Stimulated activated naive B cell treated with anti-CD40 and anti-IgM and Interleukin-4, amounts not matched to agents 10 μg/mL and 1 μg/mL and 100 μg/mL, for 72 hours (primary cell): ENCODE data around the gene APLF.
"Not testable (repeated sequence)": the region's sequence is repeated elsewhere in the genome, so short reads cannot be mapped to it uniquely, and the experiment has no call there.

Source experiments
- ATAC-seq, 2 donors: fragments of 150-1000 bp; cut with Tn5 transposase; replicated peaks; 2 replicates each; pipeline ENCODE4 v1.10.0; 2021; ENCODE audit warnings: moderate library complexity in 1 of 2
- DNase-seq: peaks from one replicate; pipeline ENCODE4 v3.0.0; 2021
- H3K27ac Mint-ChIP-seq: one replicate; pipeline ENCODE4 v1.8.0; 2022; ENCODE audit warnings: mild to moderate bottlenecking, mixed read lengths
- H3K27me3 Mint-ChIP-seq, 2 donors: one replicate each; pipeline ENCODE4 v1.8.0; 2022; ENCODE audit warnings: mixed read lengths in 2 of 2
- H3K36me3 Mint-ChIP-seq, 2 donors: one replicate each; pipeline ENCODE4 v1.8.0; 2022; ENCODE audit warnings: mixed read lengths in 2 of 2, mild to moderate bottlenecking in 1 of 2
- H3K4me1 Mint-ChIP-seq, 2 donors: one replicate each; pipeline ENCODE4 v1.8.0; 2022; ENCODE audit warnings: mixed read lengths in 2 of 2, mild to moderate bottlenecking in 1 of 2
- H3K4me3 Mint-ChIP-seq, 2 donors: one replicate each; pipeline ENCODE4 v1.8.0; 2022; ENCODE audit warnings: mild to moderate bottlenecking in 2 of 2, mixed read lengths in 2 of 2, moderate library complexity in 1 of 2
- H3K9me3 Mint-ChIP-seq, 2 donors: one replicate each; pipeline ENCODE4 v1.8.0; 2022; ENCODE audit warnings: mixed read lengths in 2 of 2, mild to moderate bottlenecking in 1 of 2

APLF gene

GRCh38 chr2:68512966-68513365 is 45.6 kb downstream of the APLF start:
- no peak for DNase-seq
- peaks cover 0 to 4% of the 10 kb centered on the region in 2 donors for H3K9me3 Mint-ChIP-seq
- peaks cover 12 to 23% of the 10 kb centered on the region in 2 donors for H3K36me3 Mint-ChIP-seq
- H3K4me1 Mint-ChIP-seq, result no peaks in the 10 kb centered on the region
- H3K27ac Mint-ChIP-seq, result no peak overlapping the region
- no peak overlapping the region for H3K4me3 Mint-ChIP-seq
- ATAC-seq, result no peak
- no peaks in the 10 kb centered on the region for H3K27me3 Mint-ChIP-seq

DNA sequence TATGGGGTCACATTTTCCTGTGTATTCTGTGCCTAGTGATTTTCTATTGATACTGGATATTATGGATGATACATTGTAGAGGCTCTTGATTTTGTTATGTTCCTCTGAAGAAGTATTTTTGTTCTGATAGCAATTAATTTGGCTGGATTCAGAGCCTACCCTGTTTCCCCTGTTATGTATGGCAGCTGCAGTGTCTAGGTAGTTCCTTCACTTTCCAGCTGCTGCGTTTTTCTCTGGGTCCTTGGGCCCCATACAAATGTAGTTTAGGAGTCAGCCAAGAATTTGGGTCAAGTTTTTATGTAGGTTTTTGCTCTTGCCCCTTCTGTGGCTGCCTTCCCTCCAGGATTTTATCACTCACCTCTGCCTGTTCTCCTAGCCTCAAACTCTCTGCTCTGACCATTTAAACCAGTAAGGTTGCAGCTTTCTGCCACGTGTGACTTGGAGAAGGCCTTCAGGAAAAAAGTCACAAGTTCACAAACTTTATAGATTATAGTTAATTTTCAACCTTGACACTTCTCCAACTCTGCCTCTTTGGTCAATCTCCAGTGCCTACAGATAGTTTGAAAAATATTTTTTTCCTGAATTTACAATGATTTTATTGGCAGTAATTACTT is 47.0 kb downstream of the APLF start:
- peaks cover 0 to 4% of the 10 kb centered on the region in 2 donors for H3K9me3 Mint-ChIP-seq
- no peaks in the 10 kb centered on the region for H3K27me3 Mint-ChIP-seq
- peaks cover 7 to 11% of the 10 kb centered on the region in 2 donors for H3K36me3 Mint-ChIP-seq
- no peak for ATAC-seq
- H3K4me3 Mint-ChIP-seq, result no peak overlapping the region
- no peak for DNase-seq
- H3K27ac Mint-ChIP-seq, result no peak overlapping the region
- H3K4me1 Mint-ChIP-seq, result no peaks in the 10 kb centered on the region

DNA sequence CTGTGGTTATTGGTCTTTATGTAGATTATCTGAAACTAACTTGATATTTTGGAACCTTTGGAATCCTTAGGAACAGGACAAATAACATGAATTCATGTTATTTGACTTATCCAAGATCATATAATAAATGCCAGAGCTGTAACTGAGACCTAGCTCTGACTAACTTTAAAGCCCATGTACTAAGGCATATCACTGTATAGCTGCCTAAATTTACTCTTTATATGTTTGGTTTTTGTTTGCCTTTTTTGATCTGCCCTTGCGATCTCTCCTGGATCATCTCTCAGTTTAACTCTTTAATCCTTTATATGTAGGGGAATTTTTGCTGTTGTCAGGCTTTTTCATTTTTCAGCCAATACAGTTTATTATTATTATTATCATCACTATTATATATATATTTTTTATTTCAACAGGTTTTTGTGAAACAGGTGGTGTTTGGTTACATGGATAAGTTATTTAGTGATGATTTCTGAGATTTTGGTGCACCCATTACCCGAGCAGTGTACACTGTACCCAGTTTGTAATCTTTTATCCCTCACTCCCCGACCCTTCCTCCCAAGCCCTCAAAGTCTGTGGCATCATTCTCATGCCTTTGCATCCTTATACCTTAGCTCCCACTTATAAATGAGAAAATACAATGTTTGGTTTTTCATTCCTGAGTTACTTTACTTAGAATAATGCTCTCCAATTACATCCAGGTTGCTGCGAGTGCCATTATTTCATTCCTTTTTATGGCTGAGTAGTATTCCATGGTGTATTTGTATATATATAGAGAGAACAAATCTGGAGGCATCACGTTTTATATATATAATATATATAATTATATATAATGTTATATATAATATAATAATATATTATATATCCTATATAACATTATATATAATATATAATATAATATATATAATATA is 48.9 kb downstream of the APLF start:
- no peak overlapping the region for H3K4me3 Mint-ChIP-seq
- H3K27me3 Mint-ChIP-seq, result no peaks in the 10 kb centered on the region
- DNase-seq (no peak), ATAC-seq (no peak)
- peaks cover 0 to 4% of the 10 kb centered on the region in 2 donors for H3K9me3 Mint-ChIP-seq
- peaks cover 0 to 2% of the 10 kb centered on the region in 2 donors for H3K4me1 Mint-ChIP-seq
- peaks cover 12 to 19% of the 10 kb centered on the region in 2 donors for H3K36me3 Mint-ChIP-seq
- H3K27ac Mint-ChIP-seq, result no peak overlapping the region

- peaks cover 14% of the 10 kb centered on the region in 2 donors for H3K36me3 Mint-ChIP-seq
- no peak overlapping the region for H3K4me3 Mint-ChIP-seq
- ATAC-seq (no peak), DNase-seq (no peak)
- H3K9me3 Mint-ChIP-seq, result peaks cover 0 to 3% of the 10 kb centered on the region in 2 donors
- no peak overlapping the region for H3K27ac Mint-ChIP-seq
- no peaks in the 10 kb centered on the region for H3K27me3 Mint-ChIP-seq
- peaks cover 0 to 2% of the 10 kb centered on the region in 2 donors for H3K4me1 Mint-ChIP-seq
These were observed 51.9 kb downstream of the APLF start for GRCh38 chr2:68519236-68519635.

- ATAC-seq (no peak), DNase-seq (no peak)
- H3K27ac Mint-ChIP-seq, result no peak overlapping the region
These were observed 53.7 kb downstream of the APLF start for GRCh38 chr2:68521037-68521436.

DNA sequence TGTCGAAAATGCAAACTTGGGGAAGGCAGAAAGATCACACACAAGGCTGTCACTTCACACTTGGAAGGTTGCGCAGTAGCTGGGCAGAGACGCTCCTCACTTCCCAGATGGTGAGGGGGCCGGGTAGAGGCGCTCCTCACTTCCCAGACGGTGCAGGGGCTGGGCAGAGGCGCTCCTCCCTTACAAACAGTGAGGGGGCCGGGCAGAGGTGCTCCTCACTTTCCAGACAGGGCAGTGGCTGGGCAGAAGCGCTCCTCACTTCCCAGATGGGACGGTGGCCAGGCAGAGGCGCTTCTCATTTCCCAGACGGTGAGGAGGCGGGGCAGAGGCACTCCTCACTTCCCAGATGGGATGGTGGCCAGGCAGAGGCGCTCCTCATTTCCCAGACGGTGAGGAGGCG is 59.6 kb downstream of the APLF start:
- not testable (repeated sequence) for DNase-seq, H3K27me3 Mint-ChIP-seq, ATAC-seq, H3K4me1 Mint-ChIP-seq, H3K27ac Mint-ChIP-seq, H3K4me3 Mint-ChIP-seq, H3K9me3 Mint-ChIP-seq
- peaks cover 30 to 32% of the 10 kb centered on the region in 2 donors for H3K36me3 Mint-ChIP-seq

More at GRCh38 chr2:68521037-68521436, 53.7 kb downstream of the APLF start:
- Mint-ChIP-seq H3K36me3 (peaks cover 10 to 11% of the 10 kb centered on the region in 2 donors), H3K4me3 (no peak overlapping the region), H3K27me3 (no peaks in the 10 kb centered on the region), H3K9me3 (peaks cover 0 to 1% of the 10 kb centered on the region in 2 donors), H3K4me1 (peaks cover 0 to 2% of the 10 kb centered on the region in 2 donors)

DNA sequence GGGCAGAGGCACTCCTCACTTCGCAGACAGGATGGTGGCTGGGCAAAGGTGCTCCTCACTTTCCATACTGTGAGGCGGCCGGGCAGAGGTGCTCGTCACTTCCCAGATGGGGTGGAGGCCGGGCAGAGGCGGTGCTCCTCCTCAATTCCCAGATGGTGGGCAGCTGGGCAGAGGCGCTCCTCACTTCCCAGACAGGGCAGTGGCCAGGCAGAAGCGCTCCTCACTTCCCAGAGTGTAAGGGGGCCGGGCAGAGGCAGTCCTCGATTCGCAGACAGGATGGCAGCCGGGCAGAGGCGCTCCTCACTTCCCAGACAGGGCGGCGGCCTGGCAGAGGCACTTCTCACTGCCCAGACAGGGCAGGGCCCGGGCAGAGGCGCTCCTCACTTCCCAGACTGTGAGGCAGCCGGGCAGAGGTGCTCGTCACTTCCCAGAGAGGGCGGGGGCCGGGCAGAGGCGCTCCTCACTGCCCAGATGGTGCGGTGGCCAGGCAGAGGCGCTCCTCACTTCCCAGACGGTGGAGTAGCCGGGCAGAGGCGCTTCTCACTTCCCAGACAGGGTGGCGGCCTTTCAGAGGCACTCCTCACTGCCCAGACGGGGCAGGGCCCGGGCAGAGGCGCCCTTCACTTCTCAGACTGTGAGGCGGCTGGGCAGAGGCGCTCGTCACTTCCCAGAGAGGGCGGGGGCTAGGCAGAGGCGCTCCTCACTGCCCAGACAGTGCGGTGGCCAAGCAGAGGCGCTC is 60.1 kb downstream of the APLF start:
- not testable (repeated sequence) for ATAC-seq, H3K9me3 Mint-ChIP-seq, H3K27ac Mint-ChIP-seq, H3K27me3 Mint-ChIP-seq, H3K4me1 Mint-ChIP-seq, H3K4me3 Mint-ChIP-seq, DNase-seq
- H3K36me3 Mint-ChIP-seq, result peaks cover 28 to 34% of the 10 kb centered on the region in 2 donors

DNA sequence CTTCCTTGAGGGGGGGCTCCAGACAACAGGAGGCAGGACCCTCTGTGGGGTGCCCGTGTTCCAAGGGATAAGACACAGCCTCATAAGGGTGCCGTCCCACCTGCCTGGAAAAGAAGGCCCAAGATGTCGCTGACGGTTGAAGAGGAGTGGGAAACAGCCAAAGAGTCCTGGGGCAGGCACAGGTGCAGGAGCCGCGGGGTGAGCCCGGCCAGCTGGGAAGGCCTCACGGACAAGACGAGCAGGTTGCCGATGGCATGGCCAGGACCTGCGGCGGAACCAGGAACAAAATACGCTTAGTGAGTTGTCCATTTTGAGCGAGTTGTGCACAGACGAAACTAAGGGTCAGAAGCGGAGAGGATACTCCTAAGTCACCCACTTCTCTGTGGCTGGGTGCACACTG is 61.8 kb downstream of the APLF start:
- DNase-seq, ATAC-seq, H3K27me3 Mint-ChIP-seq, H3K9me3 Mint-ChIP-seq, H3K4me1 Mint-ChIP-seq, H3K27ac Mint-ChIP-seq, H3K4me3 Mint-ChIP-seq: not testable (repeated sequence)
- peaks cover 28 to 37% of the 10 kb centered on the region in 2 donors for H3K36me3 Mint-ChIP-seq

DNA sequence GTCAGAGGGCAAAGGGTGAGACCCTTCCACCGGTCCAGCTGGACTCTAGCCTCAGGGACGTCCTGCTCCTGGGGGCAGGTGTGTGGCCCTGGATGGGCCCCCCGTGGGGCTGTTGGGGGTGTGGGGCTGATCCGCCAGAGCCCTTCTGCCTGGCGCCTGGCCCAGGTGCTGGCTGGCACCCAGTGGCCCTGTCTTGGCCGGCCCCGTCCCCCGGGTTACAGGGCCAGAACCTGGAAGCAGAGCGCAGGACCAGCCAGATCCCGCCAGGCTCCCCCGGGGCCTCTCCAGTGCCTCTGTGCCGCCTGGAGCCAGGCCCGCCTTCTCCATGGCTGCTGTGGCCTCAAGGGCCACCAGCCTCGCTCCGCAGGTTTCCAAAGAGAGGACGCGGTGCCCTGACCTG is 62.3 kb downstream of the APLF start:
- not testable (repeated sequence) for H3K27me3 Mint-ChIP-seq, H3K27ac Mint-ChIP-seq, H3K4me1 Mint-ChIP-seq

DNA sequence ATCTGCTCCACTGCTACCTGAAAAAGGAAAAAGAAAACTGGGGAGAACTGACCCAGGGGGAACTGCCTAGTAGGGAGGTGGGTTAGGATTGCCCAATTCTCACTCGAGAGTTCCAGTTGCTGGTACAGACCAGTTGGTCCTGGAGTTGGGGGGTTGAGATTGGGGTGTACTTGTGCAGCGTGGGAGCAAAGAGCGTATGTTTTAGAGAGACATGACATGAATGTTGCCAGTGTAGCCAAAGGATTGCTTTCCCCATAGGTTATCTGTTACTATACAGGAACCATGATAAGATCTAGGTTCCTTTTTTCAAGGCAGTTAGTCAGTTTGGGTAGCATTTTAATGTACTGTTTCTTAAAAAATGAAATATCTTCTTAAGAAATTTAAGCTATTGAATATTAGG is 68.6 kb downstream of the APLF start:
- Mint-ChIP-seq H3K36me3 (peaks cover 3 to 26% of the 10 kb centered on the region in 2 donors), H3K4me1 (no peaks in the 10 kb centered on the region), H3K27me3 (no peaks in the 10 kb centered on the region), H3K4me3 (no peak overlapping the region), H3K9me3 (no peaks in the 10 kb centered on the region), H3K27ac (no peak overlapping the region)
- no peak for ATAC-seq
- DNase-seq, result no peak

More for the DNA sequence above, 62.3 kb downstream of the APLF start:
- not testable (repeated sequence) for ATAC-seq, DNase-seq, H3K4me3 Mint-ChIP-seq, H3K9me3 Mint-ChIP-seq
- H3K36me3 Mint-ChIP-seq, result peaks cover 28 to 37% of the 10 kb centered on the region in 2 donors

- ATAC-seq, result no peak
- no peak overlapping the region for H3K27ac Mint-ChIP-seq
- peaks cover 1 to 22% of the 10 kb centered on the region in 2 donors for H3K36me3 Mint-ChIP-seq
These were observed 69.6 kb downstream of the APLF start for GRCh38 chr2:68537011-68537410.

DNA sequence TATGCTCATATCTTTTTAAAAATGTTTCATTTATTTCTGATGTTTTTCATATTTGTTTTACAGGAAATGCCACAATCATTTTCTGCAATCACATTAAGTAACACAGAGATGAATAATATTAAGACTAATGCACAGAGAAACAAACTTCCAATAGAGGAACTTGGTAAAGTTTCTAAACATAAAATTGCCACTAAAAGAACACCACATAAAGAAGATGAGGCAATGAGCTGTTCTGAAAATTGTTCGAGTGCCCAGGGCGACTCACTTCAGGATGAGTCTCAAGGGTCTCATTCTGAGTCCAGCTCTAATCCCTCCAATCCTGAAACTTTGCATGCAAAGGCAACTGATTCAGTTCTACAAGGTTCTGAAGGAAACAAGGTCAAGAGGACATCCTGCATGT is 70.4 kb downstream of the APLF start:
- ATAC-seq, result no peak

More at GRCh38 chr2:68537011-68537410, 69.6 kb downstream of the APLF start:
- H3K4me3 Mint-ChIP-seq, result no peak overlapping the region
- H3K4me1 Mint-ChIP-seq, result no peaks in the 10 kb centered on the region
- DNase-seq, result no peak
- H3K9me3 Mint-ChIP-seq, result no peaks in the 10 kb centered on the region
- H3K27me3 Mint-ChIP-seq, result no peaks in the 10 kb centered on the region

GRCh38 chr2:68544811-68545210 is 77.4 kb downstream of the APLF start:
- Mint-ChIP-seq H3K36me3 (peaks cover 1 to 8% of the 10 kb centered on the region in 2 donors), H3K9me3 (no peaks in the 10 kb centered on the region), H3K4me3 (no peak overlapping the region), H3K27me3 (no peaks in the 10 kb centered on the region), H3K4me1 (no peaks in the 10 kb centered on the region), H3K27ac (no peak overlapping the region)
- DNase-seq, result no peak
- ATAC-seq, result no peak

More for the DNA sequence above, 70.4 kb downstream of the APLF start:
- peaks cover 1 to 17% of the 10 kb centered on the region in 2 donors for H3K36me3 Mint-ChIP-seq
- no peaks in the 10 kb centered on the region for H3K27me3 Mint-ChIP-seq
- H3K27ac Mint-ChIP-seq, result no peak overlapping the region
- no peaks in the 10 kb centered on the region for H3K9me3 Mint-ChIP-seq
- no peak overlapping the region for H3K4me3 Mint-ChIP-seq
- no peaks in the 10 kb centered on the region for H3K4me1 Mint-ChIP-seq
- DNase-seq, result no peak

GRCh38 chr2:68548396-68548795 is 81.0 kb downstream of the APLF start:
- H3K27ac Mint-ChIP-seq, result no peak overlapping the region
- H3K4me3 Mint-ChIP-seq, result no peak overlapping the region
- H3K27me3 Mint-ChIP-seq, result no peaks in the 10 kb centered on the region
- no peak for ATAC-seq
- H3K4me1 Mint-ChIP-seq, result no peaks in the 10 kb centered on the region
- no peaks in the 10 kb centered on the region for H3K9me3 Mint-ChIP-seq
- DNase-seq, result no peak
- H3K36me3 Mint-ChIP-seq, result peaks cover 0 to 11% of the 10 kb centered on the region in 2 donors
